ENCODE results near the gene TGFBR3. TPM values are rescaled to one million over a fixed set of nuclear protein-coding genes. Genes with fewer than 3 reads are reported as not detected.

Gene TGFBR3
- total RNA-seq, 1 experiment from 2014 or later = 4.2 TPM

GRCh38 chr1:91809317-91809716 is 76.6 kb downstream of the TGFBR3 start:
- Mint-ChIP-seq H3K4me1 (peaks cover 31% of the 10 kb centered on the region), H3K27me3 (ENCODE audit: low read depth) (no peaks in the 10 kb centered on the region), H3K9me3 (no peaks in the 10 kb centered on the region), H3K4me3 (no peak overlapping the region), H3K27ac (0 out of 2 replicates have a peak overlapping the region, but pooled peaks have one; percentile 20), H3K36me3 (no peaks in the 10 kb centered on the region)
- ChIA-PET POLR2A (no interaction called here), CTCF (interaction anchor here (1.2 kb wide), 1 partner anchor 191 kb away, joined by 3 read pairs; no protein-coding TSS in a partner anchor)
- no peak for ATAC-seq
- DNase-seq (ENCODE audit: low spot score) = no peak
- TF ChIP-seq AR (CRISPR knock-in tag; IDR thresholded peaks at IDR 0.05) = no peak
- TF ChIP-seq ZNF219 (CRISPR knock-in tag; IDR thresholded peaks at IDR 0.05; ENCODE audit: borderline replicate concordance) = no peak
- TF ChIP-seq TEAD4 (CRISPR knock-in tag; IDR thresholded peaks at IDR 0.05) = no peak
- TF ChIP-seq ARID4B (CRISPR knock-in tag; IDR thresholded peaks at IDR 0.05; ENCODE audit: borderline replicate concordance) = no peak
- TF ChIP-seq ZNF425 (CRISPR knock-in tag; conservative IDR thresholded peaks at IDR 0.05) = no peak
- TF ChIP-seq ZNF232 (CRISPR knock-in tag; IDR thresholded peaks at IDR 0.05) = no peak
- TF ChIP-seq PRDM15 (CRISPR knock-in tag; IDR thresholded peaks at IDR 0.05) = no peak
- no peak for TF ChIP-seq IRF2 (CRISPR knock-in tag; IDR thresholded peaks at IDR 0.05; ENCODE audit: borderline replicate concordance, low read depth)
- no peak for TF ChIP-seq NR3C1 (CRISPR knock-in tag; conservative IDR thresholded peaks at IDR 0.05; ENCODE audit: low read depth)
- no peak for TF ChIP-seq SP1 (CRISPR knock-in tag; conservative IDR thresholded peaks at IDR 0.05)
- no peak for TF ChIP-seq NR1H2 (CRISPR knock-in tag; IDR thresholded peaks at IDR 0.05)
- TF ChIP-seq USF2 (CRISPR knock-in tag; IDR thresholded peaks at IDR 0.05) = no peak
- no peak for TF ChIP-seq NR2C2 (CRISPR knock-in tag; IDR thresholded peaks at IDR 0.05)
- no peak for TF ChIP-seq CTCF (IDR thresholded peaks at IDR 0.05)
- no peak for TF ChIP-seq ZSCAN18 (CRISPR knock-in tag; IDR thresholded peaks at IDR 0.05)
- no peak for TF ChIP-seq E2F4 (CRISPR knock-in tag; IDR thresholded peaks at IDR 0.05; ENCODE audit: borderline replicate concordance, low read depth)
